HepG2 (cell line): ENCODE results near the gene TMEM150C. TPM values are rescaled to one million over a fixed set of nuclear protein-coding genes. Genes with fewer than 3 reads are reported as not detected.

ENCODE experiments used
- ARNTL ChIP-seq: sonication (generic); formaldehyde crosslinking; IDR thresholded peaks from 2 replicates; pipeline ENCODE4 v1.4.0; 2020; ENCODE audit warnings: mild to moderate bottlenecking, missing genetic modification reagents
- CREM ChIP-seq, 2 experiments: sonication (generic) in 1 of 2; formaldehyde crosslinking in 1 of 2; IDR thresholded peaks; 2 replicates each; pipeline versions ENCODE4 v1.4.0 to v1.6.1; 2016 to 2020; ENCODE audit warnings: antibody characterized with exemption in 1 of 2, mild to moderate bottlenecking in 1 of 2, missing genetic modification reagents in 1 of 2
- JUND ChIP-seq: sonication (generic); formaldehyde crosslinking; IDR thresholded peaks from 2 replicates; pipeline ENCODE4 v1.8.0; 2022; ENCODE audit warnings: mild to moderate bottlenecking, missing genetic modification reagents
- MLX ChIP-seq: IDR thresholded peaks from 2 replicates; pipeline ENCODE4 v1.6.1; 2016
- RORA ChIP-seq: sonication (generic); formaldehyde crosslinking; IDR thresholded peaks from 2 replicates; pipeline ENCODE4 v1.5.0; 2020; ENCODE audit warnings: mild to moderate bottlenecking, missing genetic modification reagents, moderate library complexity
- SALL1 ChIP-seq: sonication (generic); formaldehyde crosslinking; IDR thresholded peaks from 2 replicates; pipeline ENCODE4 v1.8.0; 2022; ENCODE audit warnings: mild to moderate bottlenecking, missing genetic modification reagents
- TBX2 ChIP-seq: sonication (generic); formaldehyde crosslinking; IDR thresholded peaks from 2 replicates; pipeline ENCODE4 v1.5.0; 2020; ENCODE audit warnings: missing genetic modification reagents, mild to moderate bottlenecking, borderline replicate concordance
- ZNF124 ChIP-seq: sonication (generic); formaldehyde crosslinking; IDR thresholded peaks from 2 replicates; pipeline ENCODE4 v1.4.0; 2020; ENCODE audit warnings: missing genetic modification reagents
- ZNF235 ChIP-seq: sonication (generic); formaldehyde crosslinking; IDR thresholded peaks from 2 replicates; pipeline ENCODE4 v1.8.1; 2023; ENCODE audit warnings: mild to moderate bottlenecking, missing genetic modification reagents, borderline replicate concordance
- ZNF318 ChIP-seq: sonication (generic); formaldehyde crosslinking; IDR thresholded peaks from 2 replicates; pipeline ENCODE4 v1.4.0; 2020; ENCODE audit warnings: mild to moderate bottlenecking, missing genetic modification reagents
- ZNF75D ChIP-seq: sonication (generic); formaldehyde crosslinking; IDR thresholded peaks from 2 replicates; pipeline ENCODE4 v1.8.1; 2023; ENCODE audit warnings: missing genetic modification reagents, mild to moderate bottlenecking, borderline replicate concordance
- ZSCAN20 ChIP-seq: sonication (generic); formaldehyde crosslinking; IDR thresholded peaks from 2 replicates; pipeline ENCODE4 v1.4.0; 2020; ENCODE audit warnings: missing genetic modification reagents, mild to moderate bottlenecking, borderline replicate concordance
- polyA plus RNA-seq, 8 experiments: library from polyadenylated mRNA; depleted of rRNA in 3 of 8; stranded (reverse) in 7 of 8; unstranded in 1 of 8; fragments of >200 nt; fragmentation: Illumina TruSeq in 4 of 8; extraction: Trizol in 4 of 8; gene quantifications; 2 replicates each; pipeline versions ENCODE4 v1.2.1 to v1.2.3, GENCODE V29; 2011 to 2016; ENCODE audit warnings: low read depth in 4 of 8, missing spikeins in 1 of 8, mixed read lengths in 1 of 8; ENCODE audit not compliant: insufficient read depth in 1 of 8
- total RNA-seq, 5 experiments: library from RNA; depleted of rRNA; stranded (reverse); fragments of >200 nt; fragmentation: Illumina TruSeq; extraction: Trizol; gene quantifications; 2 replicates each; pipeline ENCODE4 v1.2.3, GENCODE V29; 2016; ENCODE audit warnings: low read depth in 1 of 5
- TF ChIP-seq, protein P1 (sequence below): sonication (generic); formaldehyde crosslinking; IDR thresholded peaks from 2 replicates; pipeline ENCODE4 v1.8.0; 2022; ENCODE audit warnings: low read depth, missing genetic modification reagents

The TMEM150C gene
- total and polyA plus RNA-seq, 2 of the 13 experiments (the other 11 are each of a cell fraction or from before 2014, with no cell fraction given): 0.33 to 0.42 TPM

GRCh38 chr4:82434949-82435348 lies 126.8 kb downstream of the TMEM150C start (continued):
- no peak for TF ChIP-seq MLX
- no peak for TF ChIP-seq ARNTL (CRISPR knock-in tag)
- TF ChIP-seq ZNF124 (CRISPR knock-in tag): no peak
- TF ChIP-seq ZSCAN20 (CRISPR knock-in tag): no peak
- TF ChIP-seq TBX2 (CRISPR knock-in tag): peak; percentile 23; the same call in 1 of the 2 replicates
- TF ChIP-seq SALL1: peak; percentile 65
- TF ChIP-seq ZNF235 (CRISPR knock-in tag): no peak
- TF ChIP-seq RORA (CRISPR knock-in tag): no peak
- TF ChIP-seq ZNF318 (CRISPR knock-in tag): no peak
- TF ChIP-seq CREM (IDR thresholded peaks at IDR 0.05): peak; percentile 18; the same call in 1 of the 2 replicates
- no peak for TF ChIP-seq CREM (CRISPR knock-in tag; IDR thresholded peaks at IDR 0.05)
- TF ChIP-seq JUND: no peak
- TF ChIP-seq, protein P1, sequence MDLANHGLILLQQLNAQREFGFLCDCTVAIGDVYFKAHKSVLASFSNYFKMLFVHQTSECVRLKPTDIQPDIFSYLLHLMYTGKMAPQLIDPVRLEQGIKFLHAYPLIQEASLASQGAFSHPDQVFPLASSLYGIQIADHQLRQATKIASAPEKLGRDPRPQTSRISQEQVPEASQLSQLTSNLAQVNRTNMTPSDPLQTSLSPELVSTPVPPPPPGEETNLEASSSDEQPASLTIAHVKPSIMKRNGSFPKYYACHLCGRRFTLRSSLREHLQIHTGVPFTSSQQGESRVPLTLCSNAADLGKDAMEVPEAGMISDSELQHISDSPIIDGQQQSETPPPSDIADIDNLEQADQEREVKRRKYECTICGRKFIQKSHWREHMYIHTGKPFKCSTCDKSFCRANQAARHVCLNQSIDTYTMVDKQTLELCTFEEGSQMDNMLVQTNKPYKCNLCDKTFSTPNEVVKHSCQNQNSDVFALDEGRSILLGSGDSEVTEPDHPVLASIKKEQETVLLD (CRISPR knock-in tag): no peak
- TF ChIP-seq ZNF75D (CRISPR knock-in tag): no peak
